ENCODE results near the gene TP53RK. TPM values are rescaled to one million over a fixed set of nuclear protein-coding genes. Genes with fewer than 3 reads are reported as not detected.

Gene TP53RK
- total and polyA plus RNA-seq, 2 of the 13 experiments (the other 11 are each of a cell fraction or from before 2014, with no cell fraction given), result 12.9 to 25.5 TPM

DNA sequence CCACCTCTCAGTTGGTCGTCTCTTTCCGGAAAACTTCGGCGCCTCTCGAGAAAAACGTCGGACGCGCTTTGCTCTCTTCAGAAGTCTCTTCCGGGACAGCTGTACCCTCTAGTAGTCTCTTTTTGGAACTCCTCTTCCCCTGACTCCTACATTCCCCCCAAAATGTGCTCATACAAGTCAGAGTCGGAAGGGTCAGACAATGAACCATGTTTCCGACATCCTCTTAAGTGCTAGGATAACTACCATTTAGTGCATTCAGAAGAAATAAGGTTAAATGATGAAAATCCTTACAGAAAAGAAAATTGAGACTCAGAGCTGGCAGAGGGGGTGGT is 476 bp upstream of the TP53RK start (continued):
- TF ChIP-seq, protein P1, sequence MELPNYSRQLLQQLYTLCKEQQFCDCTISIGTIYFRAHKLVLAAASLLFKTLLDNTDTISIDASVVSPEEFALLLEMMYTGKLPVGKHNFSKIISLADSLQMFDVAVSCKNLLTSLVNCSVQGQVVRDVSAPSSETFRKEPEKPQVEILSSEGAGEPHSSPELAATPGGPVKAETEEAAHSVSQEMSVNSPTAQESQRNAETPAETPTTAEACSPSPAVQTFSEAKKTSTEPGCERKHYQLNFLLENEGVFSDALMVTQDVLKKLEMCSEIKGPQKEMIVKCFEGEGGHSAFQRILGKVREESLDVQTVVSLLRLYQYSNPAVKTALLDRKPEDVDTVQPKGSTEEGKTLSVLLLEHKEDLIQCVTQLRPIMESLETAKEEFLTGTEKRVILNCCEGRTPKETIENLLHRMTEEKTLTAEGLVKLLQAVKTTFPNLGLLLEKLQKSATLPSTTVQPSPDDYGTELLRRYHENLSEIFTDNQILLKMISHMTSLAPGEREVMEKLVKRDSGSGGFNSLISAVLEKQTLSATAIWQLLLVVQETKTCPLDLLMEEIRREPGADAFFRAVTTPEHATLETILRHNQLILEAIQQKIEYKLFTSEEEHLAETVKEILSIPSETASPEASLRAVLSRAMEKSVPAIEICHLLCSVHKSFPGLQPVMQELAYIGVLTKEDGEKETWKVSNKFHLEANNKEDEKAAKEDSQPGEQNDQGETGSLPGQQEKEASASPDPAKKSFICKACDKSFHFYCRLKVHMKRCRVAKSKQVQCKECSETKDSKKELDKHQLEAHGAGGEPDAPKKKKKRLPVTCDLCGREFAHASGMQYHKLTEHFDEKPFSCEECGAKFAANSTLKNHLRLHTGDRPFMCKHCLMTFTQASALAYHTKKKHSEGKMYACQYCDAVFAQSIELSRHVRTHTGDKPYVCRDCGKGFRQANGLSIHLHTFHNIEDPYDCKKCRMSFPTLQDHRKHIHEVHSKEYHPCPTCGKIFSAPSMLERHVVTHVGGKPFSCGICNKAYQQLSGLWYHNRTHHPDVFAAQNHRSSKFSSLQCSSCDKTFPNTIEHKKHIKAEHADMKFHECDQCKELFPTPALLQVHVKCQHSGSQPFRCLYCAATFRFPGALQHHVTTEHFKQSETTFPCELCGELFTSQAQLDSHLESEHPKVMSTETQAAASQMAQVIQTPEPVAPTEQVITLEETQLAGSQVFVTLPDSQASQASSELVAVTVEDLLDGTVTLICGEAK (IDR thresholded peaks at IDR 0.05), result no peak
- TF ChIP-seq, protein P1 (CRISPR knock-in tag; IDR thresholded peaks at IDR 0.05), result no peak
- TF ChIP-seq, protein P2, sequence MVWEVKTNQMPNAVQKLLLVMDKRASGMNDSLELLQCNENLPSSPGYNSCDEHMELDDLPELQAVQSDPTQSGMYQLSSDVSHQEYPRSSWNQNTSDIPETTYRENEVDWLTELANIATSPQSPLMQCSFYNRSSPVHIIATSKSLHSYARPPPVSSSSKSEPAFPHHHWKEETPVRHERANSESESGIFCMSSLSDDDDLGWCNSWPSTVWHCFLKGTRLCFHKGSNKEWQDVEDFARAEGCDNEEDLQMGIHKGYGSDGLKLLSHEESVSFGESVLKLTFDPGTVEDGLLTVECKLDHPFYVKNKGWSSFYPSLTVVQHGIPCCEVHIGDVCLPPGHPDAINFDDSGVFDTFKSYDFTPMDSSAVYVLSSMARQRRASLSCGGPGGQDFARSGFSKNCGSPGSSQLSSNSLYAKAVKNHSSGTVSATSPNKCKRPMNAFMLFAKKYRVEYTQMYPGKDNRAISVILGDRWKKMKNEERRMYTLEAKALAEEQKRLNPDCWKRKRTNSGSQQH (CRISPR knock-in tag; IDR thresholded peaks at IDR 0.05; ENCODE audit: low read depth), result no peak
- TF ChIP-seq ZNF782 (CRISPR knock-in tag; IDR thresholded peaks at IDR 0.05; ENCODE audit: borderline replicate concordance) (no peak), ZNF550 (CRISPR knock-in tag; IDR thresholded peaks at IDR 0.05; ENCODE audit: borderline replicate concordance) (no peak), ZMYM4 (CRISPR knock-in tag; IDR thresholded peaks at IDR 0.05) (no peak), SP5 (CRISPR knock-in tag; IDR thresholded peaks at IDR 0.05; ENCODE audit: borderline replicate concordance, low read depth) (no peak), ZNF569 (CRISPR knock-in tag; IDR thresholded peaks at IDR 0.05; ENCODE audit: borderline replicate concordance) (no peak), ZNF543 (CRISPR knock-in tag; IDR thresholded peaks at IDR 0.05) (no peak), MYNN (CRISPR knock-in tag; IDR thresholded peaks at IDR 0.05; ENCODE audit: low read depth) (no peak), KLF16 (CRISPR knock-in tag; IDR thresholded peaks at IDR 0.05) (no peak), ZNF30 (CRISPR knock-in tag; IDR thresholded peaks at IDR 0.05) (no peak), HOXD1 (CRISPR knock-in tag; IDR thresholded peaks at IDR 0.05) (no peak), KDM2A (CRISPR knock-in tag; IDR thresholded peaks at IDR 0.05; ENCODE audit: borderline replicate concordance, low read depth) (no peak)
- TF ChIP-seq, protein P3, sequence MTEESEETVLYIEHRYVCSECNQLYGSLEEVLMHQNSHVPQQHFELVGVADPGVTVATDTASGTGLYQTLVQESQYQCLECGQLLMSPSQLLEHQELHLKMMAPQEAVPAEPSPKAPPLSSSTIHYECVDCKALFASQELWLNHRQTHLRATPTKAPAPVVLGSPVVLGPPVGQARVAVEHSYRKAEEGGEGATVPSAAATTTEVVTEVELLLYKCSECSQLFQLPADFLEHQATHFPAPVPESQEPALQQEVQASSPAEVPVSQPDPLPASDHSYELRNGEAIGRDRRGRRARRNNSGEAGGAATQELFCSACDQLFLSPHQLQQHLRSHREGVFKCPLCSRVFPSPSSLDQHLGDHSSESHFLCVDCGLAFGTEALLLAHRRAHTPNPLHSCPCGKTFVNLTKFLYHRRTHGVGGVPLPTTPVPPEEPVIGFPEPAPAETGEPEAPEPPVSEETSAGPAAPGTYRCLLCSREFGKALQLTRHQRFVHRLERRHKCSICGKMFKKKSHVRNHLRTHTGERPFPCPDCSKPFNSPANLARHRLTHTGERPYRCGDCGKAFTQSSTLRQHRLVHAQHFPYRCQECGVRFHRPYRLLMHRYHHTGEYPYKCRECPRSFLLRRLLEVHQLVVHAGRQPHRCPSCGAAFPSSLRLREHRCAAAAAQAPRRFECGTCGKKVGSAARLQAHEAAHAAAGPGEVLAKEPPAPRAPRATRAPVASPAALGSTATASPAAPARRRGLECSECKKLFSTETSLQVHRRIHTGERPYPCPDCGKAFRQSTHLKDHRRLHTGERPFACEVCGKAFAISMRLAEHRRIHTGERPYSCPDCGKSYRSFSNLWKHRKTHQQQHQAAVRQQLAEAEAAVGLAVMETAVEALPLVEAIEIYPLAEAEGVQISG (CRISPR knock-in tag; IDR thresholded peaks at IDR 0.05), result no peak
- TF ChIP-seq, protein P4, sequence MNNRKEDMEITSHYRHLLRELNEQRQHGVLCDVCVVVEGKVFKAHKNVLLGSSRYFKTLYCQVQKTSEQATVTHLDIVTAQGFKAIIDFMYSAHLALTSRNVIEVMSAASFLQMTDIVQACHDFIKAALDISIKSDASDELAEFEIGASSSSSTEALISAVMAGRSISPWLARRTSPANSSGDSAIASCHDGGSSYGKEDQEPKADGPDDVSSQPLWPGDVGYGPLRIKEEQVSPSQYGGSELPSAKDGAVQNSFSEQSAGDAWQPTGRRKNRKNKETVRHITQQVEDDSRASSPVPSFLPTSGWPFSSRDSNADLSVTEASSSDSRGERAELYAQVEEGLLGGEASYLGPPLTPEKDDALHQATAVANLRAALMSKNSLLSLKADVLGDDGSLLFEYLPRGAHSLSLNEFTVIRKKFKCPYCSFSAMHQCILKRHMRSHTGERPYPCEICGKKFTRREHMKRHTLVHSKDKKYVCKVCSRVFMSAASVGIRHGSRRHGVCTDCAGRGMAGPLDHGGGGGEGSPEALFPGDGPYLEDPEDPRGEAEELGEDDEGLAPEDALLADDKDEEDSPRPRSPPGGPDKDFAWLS (CRISPR knock-in tag; IDR thresholded peaks at IDR 0.05; ENCODE audit: borderline replicate concordance), result no peak

All from HepG2 (cell line).